Sigmoid colon (tissue), 7 donors: Measurements from ENCODE around the gene CHTF18. TPM values are rescaled to one million over a fixed set of nuclear protein-coding genes. Genes with fewer than 3 reads are reported as not detected.

Experiments
- DNase-seq: peaks from one replicate; pipeline ENCODE4 v3.0.0-alpha.2; 2019
- H3K27ac ChIP-seq, 4 donors: fragments of 200-600 bp; sonication (generic); one replicate each; pipeline ENCODE4 v1.5.1; 2016 to 2019; ENCODE audit warnings: mild to moderate bottlenecking in 1 of 4
- H3K27me3 ChIP-seq, 3 donors: fragments of 200-600 bp; sonication (generic); one replicate each; pipeline ENCODE4 v1.5.1; 2019; ENCODE audit warnings: mild to moderate bottlenecking in 1 of 3
- H3K36me3 ChIP-seq, 4 donors: fragments of 200-600 bp; sonication (generic); one replicate each; pipeline ENCODE4 v1.5.1; 2016 to 2019
- H3K4me1 ChIP-seq, 4 donors: fragments of 200-600 bp; sonication (generic); one replicate each; pipeline ENCODE4 v1.5.1; 2017 to 2019
- H3K4me3 ChIP-seq, 4 donors: fragments of 200-600 bp; sonication (generic); one replicate each; pipeline ENCODE4 v1.5.1; 2017 to 2019; ENCODE audit warnings: mild to moderate bottlenecking in 2 of 4, moderate library complexity in 1 of 4
- H3K9me3 ChIP-seq, 4 donors: fragments of 200-600 bp in 3 of 4; sonication (generic) in 3 of 4; one replicate each; pipeline versions ENCODE4 v1.5.1 to v1.6.1; 2013 to 2019
- CTCF ChIP-seq, 4 experiments: fragments of 450-650 bp in 3 of 4; fragments of 200-600 bp in 1 of 4; IDR thresholded peaks; one replicate each; pipeline ENCODE4 v1.5.1; 2016 to 2019; ENCODE audit warnings: antibody characterized with exemption in 4 of 4, mild to moderate bottlenecking in 3 of 4, moderate library complexity in 2 of 4
- EP300 ChIP-seq, 4 donors: sonication (generic); formaldehyde crosslinking; IDR thresholded peaks; one replicate each; pipeline ENCODE4 v1.6.1; 2017; ENCODE audit warnings: antibody characterized with exemption in 4 of 4
- POLR2A ChIP-seq, 2 donors: fragments of 450-650 bp; IDR thresholded peaks; one replicate each; pipeline ENCODE4 v1.6.1; 2016; ENCODE audit warnings: antibody characterized with exemption in 2 of 2, mild to moderate bottlenecking in 2 of 2, moderate library complexity in 2 of 2
- POLR2AphosphoS5 ChIP-seq, 4 donors: sonication (generic); formaldehyde crosslinking; IDR thresholded peaks; one replicate each; pipeline ENCODE4 v1.6.1; 2017; ENCODE audit warnings: antibody characterized with exemption in 4 of 4
- WGBS, 2 donors: extraction: QIAGEN DNeasy Blood & Tissue Kit; methylation state at CpG; one replicate each; pipeline ENCODE4 v1.1.7; 2013; 5-methylcytosine and 5-hydroxymethylcytosine counted together
- intact Hi-C: fragments of 100-400 bp; cut with DNase I; formaldehyde crosslinking; loops from one replicate; pipeline ENCODE4 v1.15.1; 2023
- polyA plus RNA-seq, 3 donors: library from polyadenylated mRNA; stranded (reverse); fragments of 200-250 nt; gene quantifications; one replicate each; pipeline ENCODE4 v1.2.3, GENCODE V29; 2013
- small RNA-seq, 3 donors: library from RNA; depleted of rRNA; stranded (forward); fragments of <200 nt; gene quantifications; one replicate each; pipeline ENCODE3, GENCODE V24; 2016
- total RNA-seq, 4 donors: library from RNA; depleted of rRNA; stranded (reverse); fragments of >200 nt; gene quantifications; one replicate each; pipeline ENCODE4 v1.1.0, GENCODE V29; 2016
- donor health status: healthy with polysubstance abuse.
- donor health status: Bipolar disorder and iron deficiency.
- donor health status: healthy.

CHTF18 gene
- total and polyA plus RNA-seq, 7 donors, result 1.8 to 29.2 (median 5.0) TPM

GRCh38 chr16:845351-845745 is 56.9 kb downstream of the CHTF18 start:
- Histone ChIP-seq H3K9me3 (no peaks in the 10 kb centered on the region), H3K27me3 (peaks cover 0 to 40% (median 8%) of the 10 kb centered on the region in 3 donors), H3K4me1 (no peaks in the 10 kb centered on the region), H3K27ac (no peak overlapping the region), H3K36me3 (no peaks in the 10 kb centered on the region), H3K4me3 (no peak overlapping the region)
- DNase-seq, result no peak
- no peak for TF ChIP-seq POLR2A (IDR thresholded peaks at IDR 0.05)
- no peak for TF ChIP-seq CTCF (IDR thresholded peaks at IDR 0.05)
- no peak for TF ChIP-seq POLR2AphosphoS5 (IDR thresholded peaks at IDR 0.05)
- TF ChIP-seq EP300 (IDR thresholded peaks at IDR 0.05), result no peak
- WGBS, 2 donors, result 65 to 75% methylated on average over 26 of the region's 26 CpGs
- intact Hi-C loops, result no loop called here

GRCh38 chr16:847151-847550 is 58.7 kb downstream of the CHTF18 start:
- Histone ChIP-seq H3K4me3 (no peak overlapping the region), H3K9me3 (no peaks in the 10 kb centered on the region), H3K4me1 (no peaks in the 10 kb centered on the region), H3K36me3 (no peaks in the 10 kb centered on the region), H3K27ac (no peak overlapping the region), H3K27me3 (peaks cover 0 to 22% (median 0%) of the 10 kb centered on the region in 3 donors)
- 90% methylated on average over 10 of the region's 10 CpGs for WGBS, 2 donors
- peak; percentile 34 for DNase-seq
- intact Hi-C loops, result no loop called here
- TF ChIP-seq CTCF (IDR thresholded peaks at IDR 0.05) (no peak), POLR2A (IDR thresholded peaks at IDR 0.05) (no peak), EP300 (IDR thresholded peaks at IDR 0.05) (no peak), POLR2AphosphoS5 (IDR thresholded peaks at IDR 0.05) (no peak)

Small RNA genes within 50 kb of the gene (small RNA-seq; reads per million reads assigned to genes)
- 0 reads per million in 3 donors for gene MIR662

Other genes with a start within 250 kb of the CHTF18 start
- gene PRR35, start 228.2 kb upstream of the CHTF18 start, total RNA-seq, result not detected
- gene PRR35, start 228.2 kb upstream of the CHTF18 start, polyA plus RNA-seq, result not detected
- 1 to 10 TPM; 1.5 to 4.2 (median 1.7) TPM for gene NHLRC4, start 221.6 kb upstream of the CHTF18 start, total RNA-seq
- 1 to 10 TPM in 1 of 3 donors, under 1 TPM in 2; 0.60 to 1.5 (median 0.69) TPM for gene NHLRC4, start 221.6 kb upstream of the CHTF18 start, polyA plus RNA-seq
- 10 to 100 TPM; 15.5 to 45.7 (median 22.6) TPM for gene PIGQ, start 218.7 kb upstream of the CHTF18 start, total RNA-seq
- 10 to 100 TPM; 11.1 to 47.4 (median 12.0) TPM for gene PIGQ, start 218.7 kb upstream of the CHTF18 start, polyA plus RNA-seq
- gene RAB40C, start 198.6 kb upstream of the CHTF18 start, total RNA-seq, result 10 to 100 TPM; 16.8 to 32.7 (median 17.9) TPM
- 10 to 100 TPM; 28.8 to 41.2 (median 38.3) TPM for gene RAB40C, start 198.6 kb upstream of the CHTF18 start, polyA plus RNA-seq
- 1 to 10 TPM in 1 of 4 donors, under 1 TPM in 3; 0.27 to 1.4 (median 0.43) TPM for gene WFIKKN1, start 157.6 kb upstream of the CHTF18 start, total RNA-seq
- gene WFIKKN1, start 157.6 kb upstream of the CHTF18 start, polyA plus RNA-seq, result under 1 TPM; 0.46 to 0.80 (median 0.60) TPM
- 100 to 1,000 TPM; 101 to 163 (median 157) TPM for gene METTL26, start 152.3 kb upstream of the CHTF18 start, total RNA-seq
- 100 to 1,000 TPM in 1 of 3 donors, 10 to 100 TPM in 2; 79.5 to 132 (median 87.1) TPM for gene METTL26, start 152.3 kb upstream of the CHTF18 start, polyA plus RNA-seq
- 10 to 100 TPM; 52.1 to 63.4 (median 55.6) TPM for gene MCRIP2, start 146.8 kb upstream of the CHTF18 start, total RNA-seq
- gene MCRIP2, start 146.8 kb upstream of the CHTF18 start, polyA plus RNA-seq, result 100 to 1,000 TPM; 106 to 132 (median 131) TPM
- gene WDR90, start 139.3 kb upstream of the CHTF18 start, total RNA-seq, result 10 to 100 TPM in 3 of 4 donors, 1 to 10 TPM in 1; 6.6 to 37.1 (median 13.7) TPM
- gene WDR90, start 139.3 kb upstream of the CHTF18 start, polyA plus RNA-seq, result 10 to 100 TPM in 1 of 3 donors, 1 to 10 TPM in 2; 5.4 to 49.0 (median 7.2) TPM
- 10 to 100 TPM; 35.3 to 58.8 (median 48.8) TPM for gene RHOT2, start 120.5 kb upstream of the CHTF18 start, total RNA-seq
- 100 to 1,000 TPM in 1 of 3 donors, 10 to 100 TPM in 2; 48.3 to 159 (median 52.9) TPM for gene RHOT2, start 120.5 kb upstream of the CHTF18 start, polyA plus RNA-seq
- 1 to 10 TPM in 2 of 4 donors, under 1 TPM in 1, not detected in 1; 0.68 to 6.1 (median 1.5) TPM for gene RHBDL1, start 112.9 kb upstream of the CHTF18 start, total RNA-seq
- gene RHBDL1, start 112.9 kb upstream of the CHTF18 start, polyA plus RNA-seq, result 1 to 10 TPM in 1 of 3 donors, under 1 TPM in 1, not detected in 1; 0.46 to 5.6 TPM
- 100 to 1,000 TPM; 109 to 183 (median 174) TPM for gene STUB1, start 108.2 kb upstream of the CHTF18 start, total RNA-seq
- 100 to 1,000 TPM; 104 to 136 (median 122) TPM for gene STUB1, start 108.2 kb upstream of the CHTF18 start, polyA plus RNA-seq
- gene JMJD8, start 104.3 kb upstream of the CHTF18 start, total RNA-seq, result 10 to 100 TPM; 52.8 to 93.4 (median 73.8) TPM
- gene JMJD8, start 104.3 kb upstream of the CHTF18 start, polyA plus RNA-seq, result 10 to 100 TPM; 18.7 to 49.3 (median 22.2) TPM
- gene WDR24, start 98.2 kb upstream of the CHTF18 start, total RNA-seq, result 10 to 100 TPM in 2 of 4 donors, 1 to 10 TPM in 2; 6.4 to 17.7 (median 9.9) TPM
- gene WDR24, start 98.2 kb upstream of the CHTF18 start, polyA plus RNA-seq, result 1 to 10 TPM; 2.4 to 9.8 (median 3.5) TPM
- 1 to 10 TPM in 3 of 4 donors, under 1 TPM in 1; 0.16 to 1.6 (median 1.4) TPM for gene FBXL16, start 82.8 kb upstream of the CHTF18 start, total RNA-seq
- gene FBXL16, start 82.8 kb upstream of the CHTF18 start, polyA plus RNA-seq, result 1 to 10 TPM in 1 of 3 donors, under 1 TPM in 1, not detected in 1; 0.60 to 2.4 TPM
- 10 to 100 TPM; 27.8 to 49.9 (median 32.2) TPM for gene METRN, start 73.5 kb upstream of the CHTF18 start, total RNA-seq
- 10 to 100 TPM; 16.5 to 32.8 (median 31.8) TPM for gene METRN, start 73.5 kb upstream of the CHTF18 start, polyA plus RNA-seq
- gene ANTKMT, start 67.5 kb upstream of the CHTF18 start, total RNA-seq, result 10 to 100 TPM; 27.1 to 53.1 (median 39.5) TPM
- gene ANTKMT, start 67.5 kb upstream of the CHTF18 start, polyA plus RNA-seq, result 10 to 100 TPM; 18.6 to 38.1 (median 21.3) TPM
- under 1 TPM in 1 of 4 donors, not detected in 3; 0.49 TPM for gene CCDC78, start 62.2 kb upstream of the CHTF18 start, total RNA-seq
- 1 to 10 TPM in 1 of 3 donors, not detected in 2; 3.4 TPM for gene CCDC78, start 62.2 kb upstream of the CHTF18 start, polyA plus RNA-seq
- gene HAGHL, start 61.5 kb upstream of the CHTF18 start, total RNA-seq, result 1 to 10 TPM; 2.6 to 4.6 (median 3.8) TPM
- 10 to 100 TPM in 1 of 3 donors, 1 to 10 TPM in 1, under 1 TPM in 1; 0.92 to 10.5 (median 1.2) TPM for gene HAGHL, start 61.5 kb upstream of the CHTF18 start, polyA plus RNA-seq
- gene CIAO3, start 47.6 kb upstream of the CHTF18 start, total RNA-seq, result 10 to 100 TPM; 18.9 to 28.5 (median 23.8) TPM
- 10 to 100 TPM; 18.6 to 51.0 (median 25.4) TPM for gene CIAO3, start 47.6 kb upstream of the CHTF18 start, polyA plus RNA-seq
- under 1 TPM in 1 of 4 donors, not detected in 3; 0.54 TPM for gene MSLN, start 27.9 kb upstream of the CHTF18 start, total RNA-seq
- 1 to 10 TPM; 1.2 to 3.5 (median 1.2) TPM for gene MSLN, start 27.9 kb upstream of the CHTF18 start, polyA plus RNA-seq
- 10 to 100 TPM; 10.7 to 20.2 (median 13.2) TPM for gene RPUSD1, start 239 bp upstream of the CHTF18 start, total RNA-seq
- 10 to 100 TPM; 14.4 to 31.1 (median 17.3) TPM for gene RPUSD1, start 239 bp upstream of the CHTF18 start, polyA plus RNA-seq
- not detected for gene GNG13, start 12.1 kb downstream of the CHTF18 start, total RNA-seq
- 1 to 10 TPM in 1 of 3 donors, under 1 TPM in 2; 0.47 to 1.2 (median 0.92) TPM for gene GNG13, start 12.1 kb downstream of the CHTF18 start, polyA plus RNA-seq
- gene LMF1, start 182.4 kb downstream of the CHTF18 start, total RNA-seq, result 10 to 100 TPM; 19.9 to 34.1 (median 31.0) TPM
- gene LMF1, start 182.4 kb downstream of the CHTF18 start, polyA plus RNA-seq, result 10 to 100 TPM in 1 of 3 donors, 1 to 10 TPM in 2; 1.2 to 13.2 (median 1.6) TPM
- 1 to 10 TPM in 3 of 4 donors, under 1 TPM in 1; 0.49 to 3.4 (median 3.0) TPM for gene SOX8, start 193.2 kb downstream of the CHTF18 start, total RNA-seq
- gene SOX8, start 193.2 kb downstream of the CHTF18 start, polyA plus RNA-seq, result 1 to 10 TPM in 1 of 3 donors, under 1 TPM in 1, not detected in 1; under 0.01 to 2.5 TPM